SU-DHL-6 (cell line): Measurements from ENCODE around the gene NAPB.
A peak's percentile ranks its signal among the peaks of the same experiment; 100 is the strongest.

Experiments
- H2AFZ ChIP-seq: fragments of 200-600 bp; sonication (generic); 2 replicates; pipeline ENCODE4 v1.6.1; 2014; ENCODE audit warnings: low read depth, mild to moderate bottlenecking, moderate library complexity, mixed read lengths, antibody characterized with exemption, low read length; ENCODE audit not compliant: severe bottlenecking
- H3F3A ChIP-seq: fragments of 200-600 bp; shearing (Covaris generic); 2 replicates; pipeline ENCODE4 v1.6.0; 2016; ENCODE audit warnings: antibody characterized with exemption, mild to moderate bottlenecking; ENCODE audit not compliant: insufficient read depth
- H3K27ac ChIP-seq: fragments of 200-600 bp; sonication (generic); 2 replicates; pipeline ENCODE4 v1.5.1; 2016; ENCODE audit warnings: low read depth, mild to moderate bottlenecking, low read length, moderate library complexity, mixed read lengths
- H3K27me3 ChIP-seq: fragments of 200-600 bp; sonication (generic), shearing (Covaris generic); 2 replicates; pipeline ENCODE4 v1.6.0; 2014; ENCODE audit warnings: mild to moderate bottlenecking, low read length
- H3K36me3 ChIP-seq: fragments of 200-600 bp; sonication (generic); 2 replicates; pipeline ENCODE4 v1.6.1; 2014; ENCODE audit warnings: mild to moderate bottlenecking, low read length, mixed read lengths
- H3K4me2 ChIP-seq: fragments of 300-600, 200-600 bp; shearing (Covaris generic), sonication (generic); 2 replicates; pipeline ENCODE4 v1.6.0; 2014; ENCODE audit warnings: low read length, low read depth, mild to moderate bottlenecking; ENCODE audit not compliant: poor library complexity, severe bottlenecking
- H3K4me3 ChIP-seq: fragments of 200-600 bp; sonication (generic); 2 replicates; pipeline ENCODE4 v1.5.1; 2014; ENCODE audit warnings: antibody characterized with exemption, low read length, mild to moderate bottlenecking, mixed read lengths; ENCODE audit not compliant: insufficient read depth, poor library complexity, severe bottlenecking
- H3K79me2 ChIP-seq: fragments of 200-600 bp; sonication (generic); 2 replicates; pipeline ENCODE4 v1.6.1; 2014; ENCODE audit warnings: mild to moderate bottlenecking, low read length, moderate library complexity; ENCODE audit not compliant: insufficient read depth
- H3K9ac ChIP-seq: fragments of 200-600 bp; sonication (generic); 2 replicates; pipeline ENCODE4 v1.7.0; 2014; ENCODE audit warnings: mild to moderate bottlenecking, low read length
- H3K9me2 ChIP-seq: fragments of 200-600 bp; sonication (generic); replicated peaks from 2 replicates; pipeline ENCODE4 v1.6.1; 2014; ENCODE audit warnings: low read length; ENCODE audit not compliant: insufficient read depth
- H3K9me3 ChIP-seq: fragments of 200-600 bp; sonication (generic); 2 replicates; pipeline ENCODE4 v1.6.1; 2014; ENCODE audit warnings: low read length, mixed read lengths; ENCODE audit not compliant: insufficient read depth
- H4K20me1 ChIP-seq: fragments of 200-600 bp; sonication (generic); 2 replicates; pipeline ENCODE4 v1.6.1; 2014; ENCODE audit warnings: low read depth, mild to moderate bottlenecking, antibody characterized with exemption, low read length, moderate library complexity, mixed read lengths
- EZH2phosphoT487 ChIP-seq: fragments of 200-600 bp; sonication (generic), shearing (Covaris generic); conservative IDR thresholded peaks from 2 replicates; pipeline ENCODE4 v1.6.1; 2018; ENCODE audit warnings: mild to moderate bottlenecking, antibody characterized with exemption, low read length, moderate library complexity, mixed read lengths
- TF ChIP-seq, protein P1 (sequence below): fragments of 200-600 bp; sonication (generic); IDR thresholded peaks from one replicate; pipeline ENCODE4 v1.5.1; 2017; ENCODE audit warnings: antibody characterized with exemption, mild to moderate bottlenecking, low read length, moderate library complexity; ENCODE audit not compliant: insufficient read depth, poor library complexity, severe bottlenecking

Gene NAPB

DNA sequence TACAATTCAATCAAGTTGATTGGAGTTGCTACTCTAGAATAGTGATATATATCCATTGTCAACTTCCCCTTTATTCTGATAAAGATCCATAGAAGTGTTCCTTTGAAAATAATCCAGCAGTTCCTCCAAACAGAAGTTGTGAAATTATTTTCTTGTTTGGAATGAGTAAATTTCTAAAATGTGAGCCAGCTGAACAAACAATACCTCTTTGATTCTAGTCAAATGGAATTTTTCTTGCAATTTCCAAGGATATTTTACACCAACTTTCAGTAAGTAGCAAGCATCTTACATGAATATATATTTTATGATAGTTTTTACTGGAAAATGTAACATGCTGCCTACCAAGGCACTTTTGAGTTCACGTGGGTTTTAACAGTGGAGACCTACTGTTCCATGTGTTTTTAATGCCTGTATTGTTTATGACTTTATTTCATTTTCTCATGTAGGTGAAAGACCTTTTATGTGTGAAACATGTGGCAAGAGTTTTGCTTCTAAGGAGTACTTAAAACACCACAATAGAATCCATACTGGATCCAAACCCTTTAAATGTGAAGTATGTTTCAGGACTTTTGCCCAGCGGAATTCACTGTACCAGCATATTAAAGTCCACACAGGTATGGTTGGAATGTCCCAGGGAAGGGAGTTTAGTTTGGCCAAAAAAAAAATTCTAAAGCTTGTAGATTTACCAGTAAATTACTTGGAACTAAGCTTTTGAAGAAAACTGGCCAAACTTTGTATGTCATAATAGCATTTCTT is 52.8 kb downstream of the NAPB start:
- Histone ChIP-seq H3K27ac (no peak overlapping the region), H2AFZ (no peak overlapping the region), H3F3A (peaks cover 7% of the 10 kb centered on the region; the same call in 1 of the 2 replicates), H3K79me2 (peaks cover 50% of the 10 kb centered on the region), H3K36me3 (peaks cover 15% of the 10 kb centered on the region; the same call in 1 of the 2 replicates), H4K20me1 (peaks cover 4% of the 10 kb centered on the region; the same call in 1 of the 2 replicates), H3K4me3 (no peak overlapping the region), H3K9me3 (no peaks in the 10 kb centered on the region), H3K9me2 (no peaks in the 10 kb centered on the region), H3K27me3 (no peaks in the 10 kb centered on the region), H3K9ac (no peak overlapping the region), H3K4me2 (no peak overlapping the region)
- TF ChIP-seq EZH2phosphoT487: no peak
- TF ChIP-seq, protein P1, sequence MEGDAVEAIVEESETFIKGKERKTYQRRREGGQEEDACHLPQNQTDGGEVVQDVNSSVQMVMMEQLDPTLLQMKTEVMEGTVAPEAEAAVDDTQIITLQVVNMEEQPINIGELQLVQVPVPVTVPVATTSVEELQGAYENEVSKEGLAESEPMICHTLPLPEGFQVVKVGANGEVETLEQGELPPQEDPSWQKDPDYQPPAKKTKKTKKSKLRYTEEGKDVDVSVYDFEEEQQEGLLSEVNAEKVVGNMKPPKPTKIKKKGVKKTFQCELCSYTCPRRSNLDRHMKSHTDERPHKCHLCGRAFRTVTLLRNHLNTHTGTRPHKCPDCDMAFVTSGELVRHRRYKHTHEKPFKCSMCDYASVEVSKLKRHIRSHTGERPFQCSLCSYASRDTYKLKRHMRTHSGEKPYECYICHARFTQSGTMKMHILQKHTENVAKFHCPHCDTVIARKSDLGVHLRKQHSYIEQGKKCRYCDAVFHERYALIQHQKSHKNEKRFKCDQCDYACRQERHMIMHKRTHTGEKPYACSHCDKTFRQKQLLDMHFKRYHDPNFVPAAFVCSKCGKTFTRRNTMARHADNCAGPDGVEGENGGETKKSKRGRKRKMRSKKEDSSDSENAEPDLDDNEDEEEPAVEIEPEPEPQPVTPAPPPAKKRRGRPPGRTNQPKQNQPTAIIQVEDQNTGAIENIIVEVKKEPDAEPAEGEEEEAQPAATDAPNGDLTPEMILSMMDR: no peak

DNA sequence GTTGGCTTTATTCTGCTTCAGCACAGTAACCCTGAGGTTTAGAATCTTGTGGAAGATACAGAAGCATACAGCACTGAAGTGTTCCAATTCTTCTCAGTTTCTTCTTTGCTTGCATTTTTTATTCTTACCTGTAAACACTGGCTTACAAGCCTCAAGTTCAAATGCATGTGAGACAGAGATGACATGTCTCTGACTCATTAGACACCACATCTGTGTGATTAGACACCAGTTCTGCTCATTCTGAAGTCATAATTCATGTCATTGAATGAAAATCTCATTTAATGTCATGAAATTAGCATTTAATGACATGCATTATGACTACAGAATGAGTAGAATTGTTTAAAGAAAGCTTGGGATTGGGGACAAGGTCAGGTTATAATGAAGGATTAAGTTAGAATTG is 53.5 kb downstream of the NAPB start:
- no peak overlapping the region for H3K4me2 ChIP-seq
- H3K4me3 ChIP-seq: no peak overlapping the region
- no peak overlapping the region for H3K9ac ChIP-seq
- H3K27me3 ChIP-seq: no peaks in the 10 kb centered on the region
- no peaks in the 10 kb centered on the region for H3K9me3 ChIP-seq
- peaks cover 4% of the 10 kb centered on the region; the same call in 1 of the 2 replicates for H4K20me1 ChIP-seq
- TF ChIP-seq, protein P1: no peak
- no peak for TF ChIP-seq EZH2phosphoT487
- no peaks in the 10 kb centered on the region for H3K9me2 ChIP-seq
- peaks cover 7% of the 10 kb centered on the region; the same call in 1 of the 2 replicates for H3F3A ChIP-seq
- H3K27ac ChIP-seq: no peak overlapping the region
- H3K79me2 ChIP-seq: peaks cover 57% of the 10 kb centered on the region
- H2AFZ ChIP-seq: no peak overlapping the region
- peaks cover 15% of the 10 kb centered on the region; the same call in 1 of the 2 replicates for H3K36me3 ChIP-seq

DNA sequence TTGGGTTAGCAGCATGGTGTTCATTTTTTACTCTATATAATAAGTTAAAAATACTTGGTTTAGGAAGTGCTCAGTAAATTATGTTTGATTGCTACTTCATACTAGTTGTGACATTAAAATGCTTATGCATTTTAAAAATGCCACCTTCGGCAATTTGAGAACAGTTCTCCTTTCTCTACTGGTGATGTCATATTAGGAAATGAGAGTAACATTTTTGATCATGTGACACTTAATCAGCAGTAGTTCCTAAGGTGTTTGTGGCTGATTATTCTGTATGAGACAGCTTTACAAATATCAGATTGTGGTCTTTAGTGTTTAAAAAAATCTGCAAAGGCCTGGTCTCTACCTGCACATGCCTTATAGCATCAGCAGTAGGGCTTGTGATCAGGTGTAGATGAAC is 54.9 kb downstream of the NAPB start:
- H3K79me2 ChIP-seq: peaks cover 64% of the 10 kb centered on the region

More for the DNA sequence above, 54.9 kb downstream of the NAPB start:
- no peak overlapping the region for H3K27ac ChIP-seq
- no peak overlapping the region for H2AFZ ChIP-seq
- no peaks in the 10 kb centered on the region for H3K9me2 ChIP-seq
- no peak for TF ChIP-seq EZH2phosphoT487
- TF ChIP-seq, protein P1: no peak
- peaks cover 7% of the 10 kb centered on the region; the same call in 1 of the 2 replicates for H3F3A ChIP-seq
- no peak overlapping the region for H3K9ac ChIP-seq
- peak overlapping the region; percentile 39 for H3K4me2 ChIP-seq
- peaks cover 13% of the 10 kb centered on the region; the same call in 1 of the 2 replicates for H3K36me3 ChIP-seq
- H4K20me1 ChIP-seq: peaks cover 4% of the 10 kb centered on the region; the same call in 1 of the 2 replicates
- no peaks in the 10 kb centered on the region for H3K9me3 ChIP-seq
- no peak overlapping the region for H3K4me3 ChIP-seq
- H3K27me3 ChIP-seq: no peaks in the 10 kb centered on the region
